Esophagus (tissue), 2 donors: Measurements from ENCODE around the gene SETD2. TPM values are rescaled to one million over a fixed set of nuclear protein-coding genes. Genes with fewer than 3 reads are reported as not detected.
"Not testable (repeated sequence)": the region's sequence is repeated elsewhere in the genome, so short reads cannot be mapped to it uniquely, and the experiment has no call there.

Experiments
- H3K27ac ChIP-seq, 2 donors: one replicate each; pipeline ENCODE4 v1.5.1; 2013; ENCODE audit warnings: low read depth in 2 of 2, mild to moderate bottlenecking in 2 of 2, inconsistent platforms in 1 of 2, low read length in 1 of 2, moderate library complexity in 1 of 2
- H3K27me3 ChIP-seq, 2 donors: one replicate each; pipeline ENCODE4 v1.6.1; 2013; ENCODE audit warnings: low read length in 2 of 2, control low read depth in 1 of 2, mild to moderate bottlenecking in 1 of 2; ENCODE audit not compliant: insufficient read depth in 2 of 2, control insufficient read depth in 1 of 2
- H3K36me3 ChIP-seq, 2 donors: one replicate each; pipeline ENCODE4 v1.6.1; 2013; ENCODE audit warnings: low read length in 1 of 2; ENCODE audit not compliant: control insufficient read depth in 2 of 2, insufficient read depth in 2 of 2
- H3K4me1 ChIP-seq, 2 donors: one replicate each; pipeline ENCODE4 v1.6.1; 2013; ENCODE audit warnings: low read length in 1 of 2; ENCODE audit not compliant: control insufficient read depth in 2 of 2, insufficient read depth in 2 of 2
- H3K4me3 ChIP-seq, 2 donors: one replicate each; pipeline ENCODE4 v1.5.1; 2013; ENCODE audit warnings: low read length in 2 of 2, mild to moderate bottlenecking in 2 of 2, low read depth in 1 of 2, moderate library complexity in 1 of 2
- H3K9me3 ChIP-seq, 2 donors: one replicate each; pipeline ENCODE4 v1.6.1; 2013; ENCODE audit warnings: mild to moderate bottlenecking in 2 of 2, low read depth in 1 of 2, low read length in 1 of 2, moderate library complexity in 1 of 2; ENCODE audit not compliant: control insufficient read depth in 2 of 2, insufficient read depth in 1 of 2
- WGBS, 2 donors: extraction: QIAGEN DNeasy Blood & Tissue Kit; methylation state at CpG; one replicate each; pipeline ENCODE4 v1.1.7; 2013; 5-methylcytosine and 5-hydroxymethylcytosine counted together
- polyA plus RNA-seq, 2 donors: library from polyadenylated mRNA; stranded (reverse); fragments of 200-250 nt; gene quantifications; one replicate each; pipeline ENCODE4 v1.2.3, GENCODE V29; 2013
- donor health status: healthy with polysubstance abuse.
- donor health status: Bipolar disorder and iron deficiency.

SETD2 gene
- polyA plus RNA-seq, 2 donors = 9.0 to 11.7 TPM

DNA sequence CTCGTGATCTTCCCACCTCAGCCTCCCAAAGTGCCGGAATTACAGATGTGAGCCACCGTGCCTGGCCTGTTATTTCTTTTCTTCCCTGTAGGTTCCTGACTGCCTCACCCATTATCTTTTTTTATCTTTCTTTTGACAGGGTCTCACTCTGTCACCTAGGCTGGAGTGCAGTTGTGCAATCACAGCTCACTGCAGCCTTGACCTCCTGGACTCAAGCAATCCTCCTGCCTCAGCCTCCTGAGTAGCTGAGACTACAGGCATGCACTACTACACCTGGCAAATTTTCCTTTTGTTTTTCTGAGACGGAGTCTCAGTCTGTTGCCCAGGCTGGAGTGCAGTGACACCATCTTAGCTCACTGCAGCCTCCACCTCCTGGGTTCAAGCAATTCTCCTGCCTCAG lies 17.8 kb upstream of the SETD2 start:
- 94 to 97% methylated on average over 4 of the region's 4 CpGs for WGBS, 2 donors
- not testable (repeated sequence) for H3K4me1 ChIP-seq, H3K36me3 ChIP-seq, H3K27ac ChIP-seq, H3K9me3 ChIP-seq, H3K4me3 ChIP-seq, H3K27me3 ChIP-seq

DNA sequence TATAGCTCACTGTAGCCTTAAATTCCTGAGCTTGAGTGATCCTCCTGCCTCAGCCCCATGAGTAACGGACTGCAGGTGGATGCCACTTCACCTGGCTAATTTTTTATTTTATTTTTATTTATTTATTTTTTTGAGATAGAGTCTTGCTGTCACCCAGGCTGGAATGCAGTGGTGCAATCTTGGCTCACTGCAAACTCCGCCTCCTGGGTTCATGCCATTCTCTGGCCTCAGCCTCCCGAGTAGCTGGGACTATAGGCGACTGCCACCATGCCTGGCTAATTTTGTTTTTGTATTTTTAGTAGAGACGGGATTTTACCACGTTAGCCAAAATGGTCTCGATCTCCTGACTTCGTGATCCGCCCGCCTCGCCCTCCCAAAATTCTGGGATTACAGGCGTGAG lies 16.1 kb upstream of the SETD2 start:
- H3K27me3 ChIP-seq, H3K4me3 ChIP-seq, H3K36me3 ChIP-seq, H3K4me1 ChIP-seq, H3K27ac ChIP-seq, H3K9me3 ChIP-seq: not testable (repeated sequence)
- WGBS, 2 donors = 90 to 93% methylated on average over 12 of the region's 12 CpGs

DNA sequence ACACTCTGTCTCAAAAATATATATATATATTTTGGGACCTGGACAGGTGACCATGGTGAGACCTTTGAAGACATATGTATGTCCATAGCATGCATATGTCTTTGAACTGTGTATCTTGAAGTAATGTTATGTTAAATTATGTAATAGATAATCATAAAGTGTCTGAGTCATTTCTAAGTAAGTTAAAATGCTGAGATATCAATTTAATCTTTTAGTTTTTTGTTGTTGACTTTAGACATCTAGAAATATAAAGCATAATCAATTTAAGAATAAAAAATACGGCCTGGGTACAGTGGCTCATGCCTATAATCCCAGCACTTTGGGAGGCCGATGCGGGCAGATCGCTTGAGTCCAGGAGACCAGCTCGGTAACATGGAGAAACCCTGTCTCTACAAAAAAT lies 12.7 kb upstream of the SETD2 start:
- WGBS, 2 donors = 98 to 99% methylated on average over 5 of the region's 5 CpGs
- no peak overlapping the region for H3K27ac ChIP-seq
- H3K4me1 ChIP-seq = no peaks in the 10 kb centered on the region
- no peak overlapping the region for H3K4me3 ChIP-seq
- H3K27me3 ChIP-seq = no peaks in the 10 kb centered on the region
- no peaks in the 10 kb centered on the region for H3K36me3 ChIP-seq
- no peaks in the 10 kb centered on the region for H3K9me3 ChIP-seq

DNA sequence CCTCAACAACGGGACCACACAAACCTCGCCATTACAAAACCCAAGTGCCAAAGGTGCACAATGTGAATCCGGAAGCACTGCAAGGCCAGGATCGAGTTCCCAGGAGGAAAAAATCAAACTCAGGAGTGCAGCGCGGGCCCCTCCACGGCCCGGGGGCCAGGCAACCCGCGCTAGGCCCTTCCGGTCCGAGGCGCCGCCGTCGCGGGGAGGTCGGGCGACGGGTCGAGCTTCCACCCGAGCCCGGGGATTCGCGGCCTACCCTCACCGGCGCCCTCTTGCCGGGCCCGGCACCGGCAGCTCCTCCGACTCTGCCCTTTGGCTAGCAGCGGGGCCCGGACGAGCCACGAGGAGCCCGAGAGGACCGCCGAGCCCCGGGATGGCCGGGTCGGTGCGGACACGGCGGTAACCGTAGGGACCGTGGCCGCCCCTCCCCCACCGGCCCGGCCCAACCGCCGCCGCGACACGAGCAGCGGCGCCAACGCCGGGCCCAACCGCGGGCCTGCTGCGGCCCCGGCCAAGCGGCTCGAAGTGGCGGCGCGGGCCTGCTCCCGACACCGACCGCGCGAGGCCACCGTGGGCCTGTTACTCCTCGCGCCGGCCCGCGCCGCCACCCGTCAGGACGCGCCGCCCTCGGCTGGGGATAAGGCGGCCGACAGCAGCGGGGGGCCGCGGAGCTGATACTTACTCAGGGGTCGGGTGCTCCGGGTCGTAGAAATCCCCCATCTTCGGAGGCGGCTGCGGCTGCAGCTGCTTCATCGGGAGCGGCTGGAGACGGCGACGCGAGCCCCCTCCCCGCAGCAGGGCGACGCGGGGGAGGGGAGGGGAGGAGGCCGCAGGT lies 525 bp downstream of the SETD2 start:
- 0 to 1% methylated on average over 65 to 105 of the region's 106 CpGs for WGBS, 2 donors
- Histone ChIP-seq H3K4me3 (peak overlapping the region; percentile 82 to 96), H3K4me1 (no peaks in the 10 kb centered on the region), H3K9me3 (no peaks in the 10 kb centered on the region), H3K27me3 (no peaks in the 10 kb centered on the region), H3K27ac (peak overlapping the region; percentile 97 to 99), H3K36me3 (peaks cover 0 to 2% of the 10 kb centered on the region in 2 donors)

DNA sequence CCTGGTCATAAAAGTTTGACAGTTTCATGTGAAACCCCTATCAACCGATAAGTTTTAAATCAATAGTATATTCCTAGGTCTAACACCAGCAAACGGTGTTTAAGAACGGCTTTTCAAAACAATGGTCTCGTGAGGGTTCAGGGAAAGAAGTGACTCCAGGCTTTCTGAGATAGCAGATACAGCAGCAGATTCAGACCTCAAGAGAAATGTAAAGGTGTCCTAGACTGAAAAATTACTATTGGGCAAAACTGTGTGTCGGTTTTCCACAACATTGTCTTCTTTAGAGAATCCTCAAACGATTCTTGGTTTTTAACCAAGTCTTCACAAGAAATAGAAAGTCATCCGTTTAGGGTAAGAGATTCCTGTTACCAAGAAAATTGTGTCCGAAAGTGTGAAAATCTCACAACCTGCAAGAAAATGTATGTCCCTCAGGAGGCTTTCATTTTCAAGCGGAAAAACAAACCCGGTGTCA lies 1.2 kb downstream of the SETD2 start:
- H3K27ac ChIP-seq = peak overlapping the region; percentile 97 to 99
- 1% methylated on average over 10 of the region's 10 CpGs for WGBS, 2 donors
- no peaks in the 10 kb centered on the region for H3K27me3 ChIP-seq
- H3K4me3 ChIP-seq = peak overlapping the region; percentile 82 to 96
- no peaks in the 10 kb centered on the region for H3K9me3 ChIP-seq
- H3K4me1 ChIP-seq = no peaks in the 10 kb centered on the region
- H3K36me3 ChIP-seq = peaks cover 0 to 2% of the 10 kb centered on the region in 2 donors

DNA sequence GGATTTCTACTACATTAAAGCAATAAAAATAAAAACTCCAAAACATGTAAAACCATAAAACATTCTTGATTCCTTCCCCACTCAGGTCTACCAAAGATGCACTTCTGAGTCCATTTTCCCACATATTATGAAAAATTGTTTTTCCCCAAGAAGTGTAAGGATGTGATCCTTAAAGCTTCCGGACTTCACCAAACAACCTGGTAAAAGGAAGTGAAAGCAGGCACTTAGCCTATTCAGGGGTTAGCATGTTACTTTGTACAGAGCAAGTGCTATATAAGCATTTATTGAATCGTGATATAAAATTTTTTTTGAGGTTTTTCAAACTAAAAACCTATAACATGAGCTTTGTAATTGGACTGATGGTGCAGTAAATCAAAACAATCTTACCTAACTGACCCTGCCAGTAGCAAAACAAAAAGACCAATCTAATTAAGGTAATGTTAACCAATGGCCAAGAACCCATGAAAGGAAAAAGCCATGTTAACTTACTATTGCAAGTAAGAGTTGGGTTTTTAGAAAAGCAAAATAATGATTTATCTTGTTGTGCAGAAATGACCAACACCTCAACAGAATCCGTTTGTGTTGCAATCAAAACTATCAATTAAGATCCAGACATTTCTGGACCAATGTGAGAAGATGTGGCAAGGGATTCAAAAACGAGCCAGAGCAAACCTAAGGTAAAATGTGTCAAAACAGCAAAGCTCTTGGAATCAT lies 1.8 kb downstream of the SETD2 start:
- Histone ChIP-seq H3K4me1 (no peaks in the 10 kb centered on the region), H3K4me3 (peak overlapping the region; percentile 26 to 82), H3K27me3 (no peaks in the 10 kb centered on the region), H3K9me3 (no peaks in the 10 kb centered on the region), H3K36me3 (peaks cover 0 to 2% of the 10 kb centered on the region in 2 donors), H3K27ac (no peak overlapping the region)
- WGBS, 2 donors = 10% methylated on average over 4 of the region's 4 CpGs

DNA sequence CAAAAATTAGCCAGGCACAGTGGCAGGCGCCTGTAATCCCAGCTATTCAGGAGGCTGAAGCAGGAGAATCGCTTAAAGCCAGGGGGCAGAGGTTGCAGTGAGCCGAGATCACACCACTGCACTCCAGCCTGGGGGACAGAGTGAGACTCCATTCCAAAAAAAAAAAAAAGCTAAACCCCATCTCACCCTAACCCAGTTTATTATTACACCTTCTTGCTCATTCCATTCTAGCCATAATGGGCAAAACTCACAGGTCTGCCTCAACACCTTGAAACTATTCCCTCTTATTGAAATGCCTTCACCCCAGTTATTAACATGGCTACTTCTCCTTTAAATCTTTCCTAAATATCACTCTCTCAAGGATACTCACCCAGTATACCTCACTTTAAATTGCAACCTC lies 4.1 kb downstream of the SETD2 start:
- H3K36me3 ChIP-seq = peaks cover 0 to 2% of the 10 kb centered on the region in 2 donors
- H3K27me3 ChIP-seq = no peaks in the 10 kb centered on the region
- H3K4me1 ChIP-seq = no peaks in the 10 kb centered on the region
- WGBS, 2 donors = 78 to 84% methylated on average over 3 of the region's 3 CpGs
- no peak overlapping the region for H3K27ac ChIP-seq
- no peak overlapping the region for H3K4me3 ChIP-seq
- no peaks in the 10 kb centered on the region for H3K9me3 ChIP-seq

DNA sequence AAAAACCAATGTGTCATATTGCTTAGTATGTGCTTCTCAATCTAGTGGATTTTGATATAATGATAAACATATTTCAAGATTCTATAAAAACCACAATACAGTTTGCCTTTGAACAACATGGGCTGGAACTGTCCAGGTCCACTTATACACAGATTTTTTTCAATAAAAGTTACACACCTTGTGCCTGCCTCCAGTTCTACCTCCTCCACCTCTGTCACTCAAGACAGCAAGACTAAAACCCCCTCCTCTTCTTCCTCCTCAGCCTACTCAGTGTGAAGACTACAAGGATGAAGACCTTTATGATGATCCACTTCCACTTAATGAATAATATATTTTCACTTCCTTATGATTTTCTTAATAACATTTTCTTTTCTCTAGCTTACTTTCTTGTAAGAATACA lies 5.7 kb downstream of the SETD2 start:
- H3K27me3 ChIP-seq = no peaks in the 10 kb centered on the region
- H3K36me3 ChIP-seq = peaks cover 0 to 2% of the 10 kb centered on the region in 2 donors
- no peaks in the 10 kb centered on the region for H3K4me1 ChIP-seq
- no peaks in the 10 kb centered on the region for H3K9me3 ChIP-seq
- H3K4me3 ChIP-seq = no peak overlapping the region
- H3K27ac ChIP-seq = no peak overlapping the region

DNA sequence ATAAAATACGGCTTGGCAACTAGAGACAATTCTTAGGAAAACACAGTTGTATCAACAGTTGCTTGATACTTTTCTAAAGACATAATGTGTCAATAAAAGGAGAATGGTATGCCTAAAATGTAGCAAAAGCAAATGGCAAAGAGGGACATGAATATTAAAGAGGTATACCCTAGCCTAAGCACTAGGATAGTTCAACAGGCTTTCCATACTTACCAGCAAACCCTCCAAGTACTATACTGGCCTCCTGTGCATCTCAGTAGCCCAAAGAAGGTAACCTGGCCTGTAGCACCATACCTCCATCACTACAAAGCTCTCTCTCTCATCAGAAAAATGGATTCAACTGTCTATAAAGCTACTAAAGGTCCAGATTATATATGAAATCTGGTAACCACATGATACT lies 7.5 kb downstream of the SETD2 start:
- 56 to 61% methylated on average over 1 of the region's 1 CpG for WGBS, 2 donors

More for the DNA sequence above, 7.5 kb downstream of the SETD2 start:
- Histone ChIP-seq H3K4me1 (no peaks in the 10 kb centered on the region), H3K9me3 (no peaks in the 10 kb centered on the region), H3K27ac (no peak overlapping the region), H3K4me3 (no peak overlapping the region), H3K36me3 (peaks cover 0 to 2% of the 10 kb centered on the region in 2 donors), H3K27me3 (no peaks in the 10 kb centered on the region)
